SK-N-SH treated with all-trans-retinoic acid at 6 μM for 48 hours (cell line): ENCODE results near the gene PRKAA1.

Source experiments
- ATAC-seq: fragments of 200-7000 bp; cut with Tn5 transposase; 3 replicates; pipeline ENCODE4 v1.9.1; 2020; ENCODE audit warnings: mild to moderate bottlenecking, moderate library complexity
- ARNTL ChIP-seq: fragments of 450-650 bp; formaldehyde crosslinking; IDR thresholded peaks from 2 replicates; pipeline ENCODE4 v1.5.0; 2020; ENCODE audit warnings: low read depth, mild to moderate bottlenecking, moderate library complexity, borderline replicate concordance
- BACH2 ChIP-seq: fragments of 250-450 bp; sonication (Bioruptor Pico); IDR thresholded peaks from 2 replicates; pipeline ENCODE4 v1.9.0; 2021; ENCODE audit warnings: mild to moderate bottlenecking, borderline replicate concordance
- CREB5 ChIP-seq: fragments of 250-450 bp; sonication (Bioruptor Pico); IDR thresholded peaks from 2 replicates; pipeline ENCODE4 v1.5.1; 2020; ENCODE audit warnings: low read depth, mild to moderate bottlenecking, moderate library complexity
- CSRNP3 ChIP-seq: fragments of 250-450 bp; sonication (Bioruptor Pico); IDR thresholded peaks from 2 replicates; pipeline ENCODE4 v1.5.1; 2021; ENCODE audit warnings: mild to moderate bottlenecking, moderate library complexity
- ISL1 ChIP-seq: fragments of 250-450 bp; sonication (Bioruptor Pico); IDR thresholded peaks from 2 replicates; pipeline ENCODE4 v2.1.2; 2022; ENCODE audit warnings: mild to moderate bottlenecking, moderate library complexity
- POU6F1 ChIP-seq: fragments of 250-450 bp; sonication (Bioruptor Pico); IDR thresholded peaks from 2 replicates; pipeline ENCODE4 v1.8.0; 2021; ENCODE audit warnings: low read depth, mild to moderate bottlenecking, moderate library complexity, borderline replicate concordance
- RARB ChIP-seq: fragments of 250-450 bp; sonication (Bioruptor Pico); IDR thresholded peaks from 2 replicates; pipeline ENCODE4 v1.8.0; 2021; ENCODE audit warnings: mild to moderate bottlenecking, moderate library complexity
- SNAI2 ChIP-seq: fragments of 250-450 bp; sonication (Bioruptor Pico); IDR thresholded peaks from 2 replicates; pipeline ENCODE4 v1.5.0; 2020; ENCODE audit warnings: mild to moderate bottlenecking, moderate library complexity
- TCF4 ChIP-seq: fragments of 250-450 bp; sonication (Bioruptor Pico); IDR thresholded peaks from 2 replicates; pipeline ENCODE4 v1.8.0; 2021; ENCODE audit warnings: mild to moderate bottlenecking, moderate library complexity, borderline replicate concordance
- TOX ChIP-seq: fragments of 250-450 bp; sonication (Bioruptor Pico); IDR thresholded peaks from 2 replicates; pipeline ENCODE4 v1.8.0; 2021; ENCODE audit warnings: mild to moderate bottlenecking, moderate library complexity, borderline replicate concordance
- ZC3H10 ChIP-seq: fragments of 250-450 bp; sonication (Bioruptor Pico); IDR thresholded peaks from 2 replicates; pipeline ENCODE4 v1.5.1; 2021; ENCODE audit warnings: mild to moderate bottlenecking, moderate library complexity
- ZFP3 ChIP-seq: fragments of 250-450 bp; sonication (Bioruptor Pico); IDR thresholded peaks from 2 replicates; pipeline ENCODE4 v1.5.0; 2020; ENCODE audit warnings: mild to moderate bottlenecking, moderate library complexity
- ZFP30 ChIP-seq: fragments of 450-650 bp; formaldehyde crosslinking; IDR thresholded peaks from 2 replicates; pipeline ENCODE4 v1.5.0; 2022; ENCODE audit warnings: mild to moderate bottlenecking, moderate library complexity
- ZNF565 ChIP-seq: fragments of 450-650 bp; formaldehyde crosslinking; conservative IDR thresholded peaks from 2 replicates; pipeline ENCODE4 v1.5.0; 2020; ENCODE audit warnings: low read depth, mild to moderate bottlenecking, moderate library complexity
- ZNF70 ChIP-seq: fragments of 450-650 bp; formaldehyde crosslinking; IDR thresholded peaks from 2 replicates; pipeline ENCODE4 v1.5.0; 2020; ENCODE audit warnings: mild to moderate bottlenecking, moderate library complexity
- ZNF8 ChIP-seq: fragments of 450-650 bp; formaldehyde crosslinking; IDR thresholded peaks from 2 replicates; pipeline ENCODE4 v1.5.0; 2020; ENCODE audit warnings: mild to moderate bottlenecking, moderate library complexity
- TF ChIP-seq, protein P1 (sequence below): fragments of 250-450 bp; sonication (Bioruptor Pico); IDR thresholded peaks from 2 replicates; pipeline ENCODE4 v1.5.0; 2020; ENCODE audit warnings: mild to moderate bottlenecking, moderate library complexity
- TF ChIP-seq, protein P2 (sequence below): fragments of 250-450 bp; sonication (Bioruptor Pico); IDR thresholded peaks from 2 replicates; pipeline ENCODE4 v1.8.0; 2020; ENCODE audit warnings: mild to moderate bottlenecking, moderate library complexity, borderline replicate concordance

Gene PRKAA1

GRCh38 chr5:40844565-40844964 lies 46.4 kb upstream of the PRKAA1 start:
- ATAC-seq, result no peak
- TF ChIP-seq POU6F1, result no peak
- TF ChIP-seq ZNF70 (CRISPR knock-in tag), result no peak
- TF ChIP-seq BACH2 (CRISPR knock-in tag), result no peak
- no peak for TF ChIP-seq TOX (CRISPR knock-in tag)
- TF ChIP-seq ZFP3 (CRISPR knock-in tag), result no peak
- TF ChIP-seq, protein P1, sequence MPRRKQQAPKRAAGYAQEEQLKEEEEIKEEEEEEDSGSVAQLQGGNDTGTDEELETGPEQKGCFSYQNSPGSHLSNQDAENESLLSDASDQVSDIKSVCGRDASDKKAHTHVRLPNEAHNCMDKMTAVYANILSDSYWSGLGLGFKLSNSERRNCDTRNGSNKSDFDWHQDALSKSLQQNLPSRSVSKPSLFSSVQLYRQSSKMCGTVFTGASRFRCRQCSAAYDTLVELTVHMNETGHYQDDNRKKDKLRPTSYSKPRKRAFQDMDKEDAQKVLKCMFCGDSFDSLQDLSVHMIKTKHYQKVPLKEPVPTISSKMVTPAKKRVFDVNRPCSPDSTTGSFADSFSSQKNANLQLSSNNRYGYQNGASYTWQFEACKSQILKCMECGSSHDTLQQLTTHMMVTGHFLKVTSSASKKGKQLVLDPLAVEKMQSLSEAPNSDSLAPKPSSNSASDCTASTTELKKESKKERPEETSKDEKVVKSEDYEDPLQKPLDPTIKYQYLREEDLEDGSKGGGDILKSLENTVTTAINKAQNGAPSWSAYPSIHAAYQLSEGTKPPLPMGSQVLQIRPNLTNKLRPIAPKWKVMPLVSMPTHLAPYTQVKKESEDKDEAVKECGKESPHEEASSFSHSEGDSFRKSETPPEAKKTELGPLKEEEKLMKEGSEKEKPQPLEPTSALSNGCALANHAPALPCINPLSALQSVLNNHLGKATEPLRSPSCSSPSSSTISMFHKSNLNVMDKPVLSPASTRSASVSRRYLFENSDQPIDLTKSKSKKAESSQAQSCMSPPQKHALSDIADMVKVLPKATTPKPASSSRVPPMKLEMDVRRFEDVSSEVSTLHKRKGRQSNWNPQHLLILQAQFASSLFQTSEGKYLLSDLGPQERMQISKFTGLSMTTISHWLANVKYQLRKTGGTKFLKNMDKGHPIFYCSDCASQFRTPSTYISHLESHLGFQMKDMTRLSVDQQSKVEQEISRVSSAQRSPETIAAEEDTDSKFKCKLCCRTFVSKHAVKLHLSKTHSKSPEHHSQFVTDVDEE (CRISPR knock-in tag), result no peak
- TF ChIP-seq, protein P2, sequence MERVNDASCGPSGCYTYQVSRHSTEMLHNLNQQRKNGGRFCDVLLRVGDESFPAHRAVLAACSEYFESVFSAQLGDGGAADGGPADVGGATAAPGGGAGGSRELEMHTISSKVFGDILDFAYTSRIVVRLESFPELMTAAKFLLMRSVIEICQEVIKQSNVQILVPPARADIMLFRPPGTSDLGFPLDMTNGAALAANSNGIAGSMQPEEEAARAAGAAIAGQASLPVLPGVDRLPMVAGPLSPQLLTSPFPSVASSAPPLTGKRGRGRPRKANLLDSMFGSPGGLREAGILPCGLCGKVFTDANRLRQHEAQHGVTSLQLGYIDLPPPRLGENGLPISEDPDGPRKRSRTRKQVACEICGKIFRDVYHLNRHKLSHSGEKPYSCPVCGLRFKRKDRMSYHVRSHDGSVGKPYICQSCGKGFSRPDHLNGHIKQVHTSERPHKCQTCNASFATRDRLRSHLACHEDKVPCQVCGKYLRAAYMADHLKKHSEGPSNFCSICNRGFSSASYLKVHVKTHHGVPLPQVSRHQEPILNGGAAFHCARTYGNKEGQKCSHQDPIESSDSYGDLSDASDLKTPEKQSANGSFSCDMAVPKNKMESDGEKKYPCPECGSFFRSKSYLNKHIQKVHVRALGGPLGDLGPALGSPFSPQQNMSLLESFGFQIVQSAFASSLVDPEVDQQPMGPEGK (CRISPR knock-in tag), result no peak
- TF ChIP-seq ZC3H10, result no peak
- no peak for TF ChIP-seq SNAI2 (CRISPR knock-in tag)
- no peak for TF ChIP-seq TCF4
- TF ChIP-seq ZNF8, result no peak
- TF ChIP-seq RARB, result no peak
- TF ChIP-seq ARNTL (CRISPR knock-in tag), result no peak

DNA sequence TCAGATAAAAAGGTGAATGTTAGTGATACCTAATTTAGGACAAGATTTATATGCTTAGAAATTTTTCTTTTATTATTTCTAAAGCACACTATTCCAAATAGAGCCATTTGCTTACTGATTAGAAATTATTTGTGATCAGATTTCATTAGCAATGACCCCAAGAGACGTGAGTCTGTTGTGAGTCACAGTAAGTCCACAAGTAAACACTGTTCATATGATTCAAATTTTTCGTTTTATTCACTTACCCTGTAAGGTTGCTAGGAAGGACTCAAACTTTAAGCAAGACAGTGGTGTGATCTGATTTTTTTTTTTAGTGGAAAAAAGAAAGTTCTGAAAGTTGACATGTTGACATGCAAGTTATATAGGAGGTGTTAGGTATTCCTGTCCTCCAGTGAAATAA lies 44.2 kb upstream of the PRKAA1 start:
- no peak for ATAC-seq
- no peak for TF ChIP-seq ZC3H10
- TF ChIP-seq ARNTL (CRISPR knock-in tag), result no peak
- no peak for TF ChIP-seq ZNF8
- TF ChIP-seq POU6F1, result no peak
- TF ChIP-seq ZFP30 (CRISPR knock-in tag), result no peak
- no peak for TF ChIP-seq CSRNP3 (CRISPR knock-in tag)
- TF ChIP-seq, protein P1 (CRISPR knock-in tag), result no peak
- no peak for TF ChIP-seq SNAI2 (CRISPR knock-in tag)
- no peak for TF ChIP-seq ZNF565 (CRISPR knock-in tag)
- TF ChIP-seq BACH2 (CRISPR knock-in tag), result no peak
- no peak for TF ChIP-seq CREB5
- TF ChIP-seq ISL1 (CRISPR knock-in tag), result no peak
